Endothelial cell of umbilical vein (primary cell): ENCODE measurements around the gene EPHA10. TPM values are rescaled to one million over a fixed set of nuclear protein-coding genes. Genes with fewer than 3 reads are reported as not detected.

Experiments used
- BruUV-seq: library from RNA; stranded (reverse); fragments of 400-500 nt; replicated peaks from 2 replicates; lab custom pipeline; 2021; lab: Mats Ljungman, UMichigan
- CTCF ChIA-PET: fragments of 300-600, 350-600 bp; sonication (Branson Sonifier 250); formaldehyde crosslinking; loops from one replicate; lab custom pipeline; 2021; ENCODE audit warnings: antibody characterized with exemption, inconsistent platforms; lab: Charles Lee
- POLR2A ChIA-PET: fragments of 300-600, 350-600 bp; sonication (Branson Sonifier 250); formaldehyde crosslinking; loops from one replicate; lab custom pipeline; 2021; ENCODE audit warnings: antibody characterized with exemption, inconsistent platforms; lab: Charles Lee
- DNase-seq: peaks from one replicate; pipeline ENCODE4 v3.0.0-alpha.2; 2011; ENCODE audit warnings: low read depth, low spot score
- FAIRE-seq: peaks from 2 replicates; lab custom pipeline; 2011; peaks lifted over from hg19 to GRCh38; lab: Jason Lieb, UNC
- H2AFZ ChIP-seq: 2 replicates; pipeline ENCODE4 v1.6.0; 2012; ENCODE audit warnings: low read depth, low read length, control low read depth, inconsistent platforms
- H3K27ac ChIP-seq: 2 replicates; pipeline ENCODE4 v1.5.1; 2011; ENCODE audit warnings: low read depth, mild to moderate bottlenecking, control low read depth, low read length, moderate library complexity; ENCODE audit not compliant: insufficient read depth
- H3K27me3 ChIP-seq, 2 experiments: 2 replicates each; pipeline versions ENCODE4 v1.6.0 to v1.6.1; 2011; ENCODE audit warnings: low read length in 2 of 2, mixed read lengths in 1 of 2; ENCODE audit not compliant: control insufficient read depth in 2 of 2, insufficient read depth in 2 of 2
- H3K36me3 ChIP-seq, 2 experiments: 2 replicates in 1 of 2; 3 replicates in 1 of 2; pipeline ENCODE4 v1.5.1; 2011; ENCODE audit warnings: low read length in 2 of 2, mild to moderate bottlenecking in 1 of 2, moderate library complexity in 1 of 2; ENCODE audit not compliant: control insufficient read depth in 2 of 2, insufficient read depth in 2 of 2; ENCODE audit errors: extremely low read depth in 1 of 2
- H3K4me1 ChIP-seq: 3 replicates; pipeline ENCODE4 v1.5.1; 2011; ENCODE audit warnings: mild to moderate bottlenecking, low read length; ENCODE audit not compliant: control insufficient read depth, insufficient read depth; ENCODE audit errors: extremely low read depth
- H3K4me2 ChIP-seq: 2 replicates; pipeline ENCODE4 v1.6.1; 2011; ENCODE audit warnings: low read length, control low read depth, mixed read lengths; ENCODE audit not compliant: insufficient read depth
- H3K4me3 ChIP-seq, 3 experiments: fragments of 200-600 bp in 1 of 3; sonication (generic), shearing (Covaris generic) in 1 of 3; replicated peaks in 1 of 3; 2 replicates each; pipeline ENCODE4 v1.5.1; 2011 to 2016; ENCODE audit warnings: control low read depth in 3 of 3, low read length in 3 of 3, mild to moderate bottlenecking in 2 of 3, inconsistent platforms in 1 of 3, low read depth in 1 of 3, moderate library complexity in 1 of 3; ENCODE audit not compliant: insufficient read depth in 1 of 3
- H3K79me2 ChIP-seq: 2 replicates; pipeline ENCODE4 v1.6.0; 2012; ENCODE audit warnings: low read length, inconsistent platforms; ENCODE audit not compliant: control insufficient read depth, insufficient read depth
- H3K9ac ChIP-seq: replicated peaks from 2 replicates; pipeline ENCODE3; 2011; ENCODE audit warnings: low read length, control low read depth; ENCODE audit not compliant: insufficient read depth; ENCODE audit errors: extremely low read depth
- H3K9me1 ChIP-seq: replicated peaks from 3 replicates; pipeline ENCODE4 v1.6.0; 2011; ENCODE audit warnings: mild to moderate bottlenecking, low read length; ENCODE audit not compliant: control insufficient read depth, insufficient read depth; ENCODE audit errors: extremely low read depth
- H3K9me3 ChIP-seq: replicated peaks from 2 replicates; pipeline ENCODE4 v1.5.1; 2012; ENCODE audit warnings: low read length, inconsistent platforms; ENCODE audit not compliant: control insufficient read depth, insufficient read depth
- H4K20me1 ChIP-seq: replicated peaks from 2 replicates; pipeline ENCODE3; 2011; ENCODE audit warnings: mild to moderate bottlenecking, low read length; ENCODE audit not compliant: control insufficient read depth, insufficient read depth; ENCODE audit errors: extremely low read depth
- EZH2 ChIP-seq: IDR thresholded peaks from 2 replicates; pipeline ENCODE4 v1.6.1; 2012; ENCODE audit warnings: borderline replicate concordance, low read depth, mild to moderate bottlenecking, moderate library complexity, low read length, inconsistent platforms; ENCODE audit not compliant: severe bottlenecking
- JUN ChIP-seq: IDR thresholded peaks from 2 replicates; pipeline ENCODE4 v1.6.1; 2011; ENCODE audit warnings: borderline replicate concordance, low read depth; ENCODE audit not compliant: insufficient read length, insufficient read depth
- MYC ChIP-seq: IDR thresholded peaks from one replicate; pipeline ENCODE4 v1.6.1; 2011; ENCODE audit warnings: mild to moderate bottlenecking, low read depth, low read length
- POLR2A ChIP-seq: IDR thresholded peaks from 2 replicates; pipeline ENCODE4 v1.6.1; 2012; ENCODE audit warnings: low read depth, mild to moderate bottlenecking, control low read depth, low read length
- POLR2AphosphoS5 ChIP-seq: IDR thresholded peaks from 2 replicates; pipeline ENCODE4 v1.6.1; 2012; ENCODE audit warnings: low read depth, mild to moderate bottlenecking, control low read depth, low read length, moderate library complexity; ENCODE audit not compliant: insufficient read depth
- dilution Hi-C: fragments of 300-500 bp; cut with MboI; formaldehyde crosslinking; loops from one replicate; pipeline ENCODE4 v1.15.0; 2019; ENCODE audit warnings: low sequenced_read_pairs; ENCODE audit not compliant: extremely low pct_ligation_motif_present
- intact Hi-C: fragments of 100-400 bp; cut with micrococcal nuclease; formaldehyde crosslinking; loops from one replicate; pipeline ENCODE4 v1.10.0; 2022
- polyA plus RNA-seq, 4 experiments: library from polyadenylated mRNA; depleted of rRNA in 3 of 4; stranded (reverse) in 3 of 4; unstranded in 1 of 4; fragments of >200 nt; gene quantifications; 2 replicates each; pipeline versions ENCODE4 v1.2.1 to v1.2.3, GENCODE V29; 2011 to 2012; ENCODE audit warnings: missing spikeins in 1 of 4
- total RNA-seq: library from RNA; stranded (reverse); gene quantifications from 2 replicates; pipeline ENCODE4 v1.2.3, GENCODE V29; 2021
- TF ChIP-seq, protein P1 (sequence below), 2 donors: IDR thresholded peaks; 1 replicate in 1 of 2; 2 replicates in 1 of 2; pipeline ENCODE4 v1.5.1; 2011; ENCODE audit warnings: low read length in 2 of 2, mild to moderate bottlenecking in 2 of 2, moderate library complexity in 2 of 2, control low read depth in 1 of 2, inconsistent platforms in 1 of 2, low read depth in 1 of 2; ENCODE audit not compliant: insufficient read depth in 1 of 2; ENCODE audit errors: extremely low read depth in 1 of 2
- TF ChIP-seq, protein P2 (sequence below): IDR thresholded peaks from 2 replicates; pipeline ENCODE4 v1.6.1; 2011; ENCODE audit not compliant: insufficient read depth, insufficient read length

Gene EPHA10
- total and polyA plus RNA-seq, 2 donors (not counting 3 experiments of a cell fraction or from before 2014, with no cell fraction given), result not detected

GRCh38 chr1:37753473-37754321 lies 11.2 kb downstream of the EPHA10 start:
- Histone ChIP-seq H3K4me3 (no peak overlapping the region), H2AFZ (no peak overlapping the region), H3K9me1 (no peaks in the 10 kb centered on the region), H3K9me3 (no peaks in the 10 kb centered on the region), H3K27me3 (peaks cover 27 to 33% of the 10 kb centered on the region in 2 experiments), H3K36me3 (no peaks in the 10 kb centered on the region), H3K79me2 (no peaks in the 10 kb centered on the region), H3K27ac (no peak overlapping the region), H3K4me2 (no peak overlapping the region), H3K9ac (no peak overlapping the region), H4K20me1 (no peaks in the 10 kb centered on the region), H3K4me1 (no peaks in the 10 kb centered on the region)
- ChIA-PET CTCF (no interaction called here), POLR2A (no interaction called here)
- BruUV-seq, result no TSS peak
- TF ChIP-seq POLR2AphosphoS5 (no peak), EZH2 (peak; percentile 70)
- dilution Hi-C loops, result no loop called here
- no peak for DNase-seq
- intact Hi-C loops, result no loop called here
- FAIRE-seq, result no peak

GRCh38 chr1:37752583-37753471 lies 12.1 kb downstream of the EPHA10 start:
- no peaks in the 10 kb centered on the region for H3K9me1 ChIP-seq
- no peak for FAIRE-seq
- TF ChIP-seq POLR2AphosphoS5 (no peak), JUN (no peak), MYC (no peak), POLR2A (no peak)
- TF ChIP-seq, protein P1, sequence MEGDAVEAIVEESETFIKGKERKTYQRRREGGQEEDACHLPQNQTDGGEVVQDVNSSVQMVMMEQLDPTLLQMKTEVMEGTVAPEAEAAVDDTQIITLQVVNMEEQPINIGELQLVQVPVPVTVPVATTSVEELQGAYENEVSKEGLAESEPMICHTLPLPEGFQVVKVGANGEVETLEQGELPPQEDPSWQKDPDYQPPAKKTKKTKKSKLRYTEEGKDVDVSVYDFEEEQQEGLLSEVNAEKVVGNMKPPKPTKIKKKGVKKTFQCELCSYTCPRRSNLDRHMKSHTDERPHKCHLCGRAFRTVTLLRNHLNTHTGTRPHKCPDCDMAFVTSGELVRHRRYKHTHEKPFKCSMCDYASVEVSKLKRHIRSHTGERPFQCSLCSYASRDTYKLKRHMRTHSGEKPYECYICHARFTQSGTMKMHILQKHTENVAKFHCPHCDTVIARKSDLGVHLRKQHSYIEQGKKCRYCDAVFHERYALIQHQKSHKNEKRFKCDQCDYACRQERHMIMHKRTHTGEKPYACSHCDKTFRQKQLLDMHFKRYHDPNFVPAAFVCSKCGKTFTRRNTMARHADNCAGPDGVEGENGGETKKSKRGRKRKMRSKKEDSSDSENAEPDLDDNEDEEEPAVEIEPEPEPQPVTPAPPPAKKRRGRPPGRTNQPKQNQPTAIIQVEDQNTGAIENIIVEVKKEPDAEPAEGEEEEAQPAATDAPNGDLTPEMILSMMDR (IDR thresholded peaks at IDR 0.05; ENCODE audit: extremely low read depth in 1 of 2, insufficient read depth in 1 of 2, low read depth in 1 of 2, low read length in 2 of 2), result no peak
- TF ChIP-seq, protein P2, sequence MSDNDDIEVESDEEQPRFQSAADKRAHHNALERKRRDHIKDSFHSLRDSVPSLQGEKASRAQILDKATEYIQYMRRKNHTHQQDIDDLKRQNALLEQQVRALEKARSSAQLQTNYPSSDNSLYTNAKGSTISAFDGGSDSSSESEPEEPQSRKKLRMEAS, result no peak
- CTCF ChIA-PET, result no interaction called here
- dilution Hi-C loops (no loop called here), intact Hi-C loops (no loop called here)
- H3K4me3 ChIP-seq, result no peak overlapping the region
- no peaks in the 10 kb centered on the region for H3K79me2 ChIP-seq
- H3K4me2 ChIP-seq, result no peak overlapping the region
- H3K27ac ChIP-seq, result no peak overlapping the region
- POLR2A ChIA-PET, result no interaction called here
- no peaks in the 10 kb centered on the region for H3K4me1 ChIP-seq
- H2AFZ ChIP-seq, result no peak overlapping the region
- H4K20me1 ChIP-seq, result no peaks in the 10 kb centered on the region
- H3K36me3 ChIP-seq, result no peaks in the 10 kb centered on the region
- DNase-seq, result no peak
- peaks cover 27 to 33% of the 10 kb centered on the region in 2 experiments for H3K27me3 ChIP-seq
- no TSS peak for BruUV-seq
- H3K9me3 ChIP-seq, result no peaks in the 10 kb centered on the region
- no peak overlapping the region for H3K9ac ChIP-seq
